ENCODE results near the gene GPR183.
A peak's percentile ranks its signal among the peaks of the same experiment; 100 is the strongest.

The GPR183 gene

DNA sequence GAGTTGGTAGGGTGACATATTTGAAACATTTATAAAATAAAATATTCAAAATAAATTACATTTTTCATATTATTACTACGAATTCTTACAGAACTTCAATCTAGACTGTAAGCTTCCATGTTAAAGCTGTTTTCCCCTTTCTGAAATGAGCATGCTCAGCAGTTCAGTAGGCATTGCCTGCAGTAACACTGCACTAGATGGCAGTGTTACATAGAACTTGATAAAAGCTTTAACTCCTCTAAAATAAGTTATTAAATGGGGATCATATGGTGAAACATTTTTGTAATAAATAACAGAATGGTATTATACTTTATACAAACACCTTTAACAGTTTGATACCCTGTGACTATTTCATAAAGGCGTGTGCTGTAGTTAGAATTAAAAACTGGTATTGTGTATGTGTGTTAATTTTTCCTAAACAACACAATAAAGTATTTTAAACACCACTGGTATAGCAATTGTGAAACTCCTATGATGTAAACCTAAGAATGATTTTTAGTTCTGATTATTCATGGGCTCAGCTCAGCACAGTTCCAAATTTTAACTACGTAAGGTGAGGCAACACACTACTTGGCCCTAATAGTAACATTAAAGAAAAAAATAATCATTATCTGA is 37.5 kb downstream of the GPR183 start:
- Mint-ChIP-seq H3K27me3 (no peaks in the 10 kb centered on the region), H3K27ac (peak overlapping the region; percentile 71), H3K9me3 (peaks cover 8% of the 10 kb centered on the region), H3K4me3 (no peak overlapping the region), H3K36me3 (ENCODE audit: low read depth) (peaks cover 71% of the 10 kb centered on the region), H3K4me1 (ENCODE audit: low read depth) (peaks cover 79% of the 10 kb centered on the region)
- DNase-seq = no peak

DNA sequence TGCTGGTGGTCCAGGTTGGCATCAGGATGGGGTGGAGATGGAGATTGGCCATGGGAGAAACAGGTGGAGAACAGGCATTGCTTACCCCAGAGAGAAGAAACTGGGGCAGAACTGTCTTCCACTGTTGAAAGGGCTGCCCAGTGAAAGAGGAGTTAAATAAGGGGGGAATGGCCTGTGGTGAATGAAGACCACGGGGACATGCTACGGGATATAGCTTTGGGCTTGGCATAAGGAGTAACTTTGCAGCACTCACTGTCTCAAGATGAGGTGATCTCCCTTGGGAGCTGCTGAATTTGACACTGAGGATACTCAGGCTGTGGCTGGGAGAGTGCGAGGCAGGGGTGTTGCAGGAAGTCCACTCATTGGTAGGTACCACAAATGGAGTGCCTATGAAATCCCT is 38.4 kb downstream of the GPR183 start:
- H3K36me3 Mint-ChIP-seq (ENCODE audit: low read depth) = peaks cover 70% of the 10 kb centered on the region
- H3K4me3 Mint-ChIP-seq = no peak overlapping the region
- no peaks in the 10 kb centered on the region for H3K27me3 Mint-ChIP-seq
- peaks cover 79% of the 10 kb centered on the region for H3K4me1 Mint-ChIP-seq (ENCODE audit: low read depth)
- H3K27ac Mint-ChIP-seq = peak overlapping the region; percentile 39
- H3K9me3 Mint-ChIP-seq = peaks cover 8% of the 10 kb centered on the region
- DNase-seq = no peak

DNA sequence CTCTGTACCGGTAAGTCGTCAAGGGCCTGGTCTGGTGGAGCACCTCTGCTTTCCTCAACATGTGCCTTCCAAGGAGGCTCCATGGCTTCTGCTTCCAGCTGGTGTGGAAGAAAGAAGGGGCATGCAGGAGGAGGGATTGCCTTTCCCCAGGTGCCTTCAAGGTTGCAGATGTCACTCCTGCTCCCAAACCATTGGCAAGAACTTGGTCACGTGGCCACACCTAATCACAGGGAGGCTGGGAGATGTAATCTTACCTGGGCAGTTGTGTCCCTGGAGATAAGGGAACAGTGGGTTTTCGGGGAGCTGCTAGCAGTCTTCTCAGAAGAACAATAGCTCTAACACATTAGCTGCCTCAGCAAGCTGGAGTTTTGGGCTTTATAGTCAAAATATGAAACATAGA is 39.3 kb downstream of the GPR183 start:
- Mint-ChIP-seq H3K36me3 (ENCODE audit: low read depth) (peaks cover 72% of the 10 kb centered on the region), H3K4me1 (ENCODE audit: low read depth) (peaks cover 80% of the 10 kb centered on the region), H3K4me3 (no peak overlapping the region), H3K27ac (peak overlapping the region; percentile 55), H3K27me3 (no peaks in the 10 kb centered on the region), H3K9me3 (peaks cover 8% of the 10 kb centered on the region)
- DNase-seq = no peak

DNA sequence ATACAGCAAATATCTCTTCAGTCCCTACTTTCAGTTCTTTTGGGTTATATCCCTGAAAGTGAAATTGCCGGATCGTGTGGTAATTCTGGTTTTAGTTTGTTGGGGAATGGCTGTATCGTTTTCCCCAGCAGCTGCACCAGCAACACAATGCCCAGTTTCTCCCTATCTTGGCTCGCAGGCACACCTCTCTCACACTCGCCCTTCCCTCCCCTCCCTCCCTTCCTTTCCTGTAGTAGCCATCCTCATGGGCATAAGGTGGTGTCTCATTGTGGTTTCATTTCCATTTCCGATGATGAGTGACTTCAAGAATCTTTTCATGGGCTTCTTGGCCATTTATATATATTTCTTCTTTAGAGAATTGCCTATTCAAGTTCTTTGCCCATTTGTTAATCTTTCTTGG is 40.4 kb downstream of the GPR183 start:
- no peaks in the 10 kb centered on the region for H3K9me3 Mint-ChIP-seq
- peaks cover 64% of the 10 kb centered on the region for H3K36me3 Mint-ChIP-seq (ENCODE audit: low read depth)
- no peak overlapping the region for H3K4me3 Mint-ChIP-seq

DNA sequence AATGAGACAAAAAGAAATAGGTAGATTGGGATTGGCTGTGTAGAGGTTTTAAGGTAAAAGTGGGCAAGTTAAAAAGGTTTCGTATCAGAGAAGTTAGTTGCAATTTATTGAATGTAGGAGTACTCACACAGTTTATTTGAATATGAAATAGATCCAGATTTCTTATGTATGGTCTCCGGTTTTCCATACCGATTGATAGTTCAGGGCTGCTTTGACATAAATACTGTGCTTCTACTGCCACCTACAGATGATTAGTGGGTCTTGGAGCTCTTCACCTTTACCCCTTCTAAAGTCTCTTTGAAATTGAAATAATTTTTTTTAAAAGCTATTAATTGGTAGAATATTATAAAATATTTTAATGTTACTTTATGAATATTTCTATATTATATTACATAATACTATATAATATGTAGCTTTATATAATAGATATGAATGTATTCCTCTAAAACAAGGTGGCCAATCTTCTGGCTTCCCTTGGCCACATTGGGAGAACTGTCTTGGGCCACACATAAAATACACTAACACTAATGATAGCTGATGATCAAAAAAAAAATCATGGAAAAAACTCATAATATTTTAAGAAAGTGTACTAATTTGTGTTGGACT is 41.3 kb downstream of the GPR183 start:
- H3K4me3 Mint-ChIP-seq = no peak overlapping the region
- H3K27ac Mint-ChIP-seq = peak overlapping the region; percentile 97
- H3K9me3 Mint-ChIP-seq = no peaks in the 10 kb centered on the region
- H3K27me3 Mint-ChIP-seq = no peaks in the 10 kb centered on the region
- DNase-seq = no peak
- peaks cover 62% of the 10 kb centered on the region for H3K36me3 Mint-ChIP-seq (ENCODE audit: low read depth)
- peaks cover 76% of the 10 kb centered on the region for H3K4me1 Mint-ChIP-seq (ENCODE audit: low read depth)

More for the DNA sequence above, 40.4 kb downstream of the GPR183 start:
- no peak overlapping the region for H3K27ac Mint-ChIP-seq
- peaks cover 76% of the 10 kb centered on the region for H3K4me1 Mint-ChIP-seq (ENCODE audit: low read depth)
- DNase-seq = no peak
- no peaks in the 10 kb centered on the region for H3K27me3 Mint-ChIP-seq

DNA sequence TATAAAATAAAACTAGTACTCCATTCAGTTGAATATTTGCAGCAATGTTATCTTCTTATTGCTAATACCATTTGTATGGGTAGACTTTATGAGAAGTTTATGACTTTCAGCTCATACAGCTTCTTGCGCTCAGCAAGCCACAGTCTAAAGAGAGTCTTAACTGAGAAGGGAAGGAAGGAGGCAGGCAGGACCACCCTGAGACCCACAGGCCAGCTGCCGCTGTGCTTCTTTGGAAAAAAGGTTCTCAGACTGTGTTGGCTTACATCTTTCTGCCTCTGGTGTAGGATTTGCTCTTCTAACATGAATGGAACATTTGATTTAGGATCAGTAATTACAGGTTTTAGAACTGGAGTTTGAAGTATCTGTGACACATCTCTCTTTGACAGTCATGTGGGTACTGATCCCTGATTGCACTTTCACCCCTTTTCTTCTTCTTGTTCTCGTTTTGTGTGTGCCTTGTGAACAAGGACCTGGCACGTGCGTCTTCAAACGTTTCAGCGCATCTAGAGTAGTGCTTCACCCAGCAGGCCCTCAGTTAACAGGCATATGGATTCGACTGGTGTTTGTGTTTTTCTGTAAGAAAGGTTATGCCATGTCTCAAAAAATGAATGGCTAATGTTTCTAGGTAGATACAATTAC is 41.9 kb downstream of the GPR183 start:
- H3K36me3 Mint-ChIP-seq (ENCODE audit: low read depth) = peaks cover 62% of the 10 kb centered on the region
- no peaks in the 10 kb centered on the region for H3K27me3 Mint-ChIP-seq
- peak overlapping the region; percentile 97 for H3K27ac Mint-ChIP-seq
- no peak overlapping the region for H3K4me3 Mint-ChIP-seq
- H3K9me3 Mint-ChIP-seq = no peaks in the 10 kb centered on the region
- H3K4me1 Mint-ChIP-seq (ENCODE audit: low read depth) = peaks cover 76% of the 10 kb centered on the region
- peak; percentile 58 for DNase-seq

DNA sequence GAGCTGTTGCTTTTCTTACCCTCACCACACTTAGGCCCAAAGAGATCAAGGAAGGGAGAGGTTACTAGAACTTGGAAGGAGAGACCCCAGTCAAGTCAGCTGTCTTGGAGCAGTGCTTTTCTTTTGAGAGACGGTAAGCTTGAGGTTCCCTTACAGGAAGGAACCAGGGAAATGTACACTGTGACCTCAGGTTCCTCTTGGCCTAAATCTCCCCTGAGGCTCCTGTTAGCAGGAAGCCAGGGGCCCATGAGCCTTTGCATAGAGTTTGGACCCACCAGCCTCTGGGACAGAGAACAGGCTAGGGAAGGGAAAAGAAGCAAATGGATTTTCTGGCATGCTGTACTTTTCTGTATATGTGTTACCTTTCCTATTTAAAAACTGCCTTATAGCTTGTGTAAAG is 43.1 kb downstream of the GPR183 start:
- H3K4me1 Mint-ChIP-seq (ENCODE audit: low read depth) = peaks cover 79% of the 10 kb centered on the region
- H3K4me3 Mint-ChIP-seq = no peak overlapping the region
- peak overlapping the region; percentile 97 for H3K27ac Mint-ChIP-seq
- no peak for DNase-seq
- no peaks in the 10 kb centered on the region for H3K27me3 Mint-ChIP-seq
- peaks cover 71% of the 10 kb centered on the region for H3K36me3 Mint-ChIP-seq (ENCODE audit: low read depth)
- H3K9me3 Mint-ChIP-seq = no peaks in the 10 kb centered on the region

DNA sequence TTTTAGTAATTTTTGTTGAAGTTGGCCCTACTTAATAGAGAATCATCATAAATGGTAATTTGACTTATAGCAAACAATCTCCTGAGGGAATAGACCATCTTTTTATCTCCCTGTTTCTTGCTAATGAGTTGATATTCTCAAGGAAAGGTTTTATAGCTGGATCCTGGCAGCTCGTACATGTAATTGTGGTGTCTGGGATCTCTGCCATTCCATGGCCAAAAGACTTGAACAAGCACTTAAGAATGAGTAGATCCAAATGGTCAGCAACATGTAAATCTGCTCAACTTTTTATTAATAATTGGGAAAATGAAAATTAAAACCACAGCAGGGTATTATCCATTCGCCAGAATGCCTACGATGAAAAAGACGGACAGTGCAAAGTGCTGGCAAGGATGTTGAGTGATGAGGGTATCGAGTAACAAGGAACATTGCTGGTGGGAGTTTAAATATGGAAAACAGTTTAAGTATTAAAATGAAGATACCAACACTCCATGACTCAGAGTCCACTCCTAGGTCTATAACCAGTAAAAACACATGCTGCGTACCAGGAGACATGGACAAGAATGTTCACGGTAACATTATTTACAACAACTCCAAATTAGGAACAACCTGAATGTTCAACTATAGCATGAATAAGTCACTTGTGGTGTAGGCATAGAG is 43.9 kb downstream of the GPR183 start:
- no peaks in the 10 kb centered on the region for H3K9me3 Mint-ChIP-seq
- H3K27ac Mint-ChIP-seq = peak overlapping the region; percentile 97
- no peaks in the 10 kb centered on the region for H3K27me3 Mint-ChIP-seq
- peaks cover 81% of the 10 kb centered on the region for H3K4me1 Mint-ChIP-seq (ENCODE audit: low read depth)
- no peak overlapping the region for H3K4me3 Mint-ChIP-seq
- H3K36me3 Mint-ChIP-seq (ENCODE audit: low read depth) = peaks cover 66% of the 10 kb centered on the region
- DNase-seq = no peak

DNA sequence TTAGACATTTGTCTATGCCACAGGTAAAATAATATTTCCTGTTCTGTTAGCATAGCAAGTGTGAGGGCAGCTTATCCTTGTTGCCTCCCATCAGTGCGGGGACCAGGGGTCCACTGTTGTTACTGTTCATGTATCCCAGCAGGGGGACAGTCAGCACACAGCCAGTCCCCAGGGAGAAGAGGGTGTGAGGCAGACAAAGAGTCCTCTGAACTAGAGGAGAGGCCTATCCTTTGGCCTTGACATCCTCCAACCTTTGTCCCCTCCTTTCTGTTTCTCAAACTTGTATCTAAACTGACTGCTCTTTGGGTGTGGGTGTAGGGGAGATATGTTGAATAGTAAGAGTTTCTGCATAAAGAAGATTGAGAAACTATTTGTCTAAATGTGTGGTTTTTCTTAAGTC is 46.1 kb downstream of the GPR183 start:
- no peaks in the 10 kb centered on the region for H3K27me3 Mint-ChIP-seq
- DNase-seq = no peak
- peak overlapping the region; percentile 66 for H3K27ac Mint-ChIP-seq
- peaks cover 62% of the 10 kb centered on the region for H3K36me3 Mint-ChIP-seq (ENCODE audit: low read depth)
- peaks cover 86% of the 10 kb centered on the region for H3K4me1 Mint-ChIP-seq (ENCODE audit: low read depth)
- no peak overlapping the region for H3K4me3 Mint-ChIP-seq
- H3K9me3 Mint-ChIP-seq = no peaks in the 10 kb centered on the region

DNA sequence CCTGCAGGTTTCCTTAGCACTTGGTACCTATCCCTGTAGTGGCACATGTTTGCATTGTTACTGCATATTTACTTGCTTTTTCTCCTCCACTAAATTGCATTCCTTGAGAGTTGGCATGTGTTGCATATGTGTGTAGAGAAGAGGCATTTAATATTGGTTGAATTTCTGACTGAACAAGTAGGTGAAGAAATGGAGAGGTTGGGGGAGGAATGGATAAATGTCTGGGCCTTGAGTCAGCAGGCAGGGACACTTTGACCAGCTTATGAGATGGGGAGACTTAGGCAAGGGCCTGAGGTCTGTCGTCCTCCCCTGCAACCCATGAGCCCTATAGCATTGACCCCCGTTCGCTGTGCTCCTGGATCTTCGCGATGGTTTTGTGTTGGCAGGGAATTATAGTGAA is 47.0 kb downstream of the GPR183 start:
- peaks cover 88% of the 10 kb centered on the region for H3K4me1 Mint-ChIP-seq (ENCODE audit: low read depth)
- peak overlapping the region; percentile 99 for H3K27ac Mint-ChIP-seq
- H3K9me3 Mint-ChIP-seq = no peaks in the 10 kb centered on the region
- no peak for DNase-seq
- H3K27me3 Mint-ChIP-seq = no peaks in the 10 kb centered on the region
- H3K36me3 Mint-ChIP-seq (ENCODE audit: low read depth) = peaks cover 66% of the 10 kb centered on the region
- H3K4me3 Mint-ChIP-seq = peak overlapping the region; percentile 85

DNA sequence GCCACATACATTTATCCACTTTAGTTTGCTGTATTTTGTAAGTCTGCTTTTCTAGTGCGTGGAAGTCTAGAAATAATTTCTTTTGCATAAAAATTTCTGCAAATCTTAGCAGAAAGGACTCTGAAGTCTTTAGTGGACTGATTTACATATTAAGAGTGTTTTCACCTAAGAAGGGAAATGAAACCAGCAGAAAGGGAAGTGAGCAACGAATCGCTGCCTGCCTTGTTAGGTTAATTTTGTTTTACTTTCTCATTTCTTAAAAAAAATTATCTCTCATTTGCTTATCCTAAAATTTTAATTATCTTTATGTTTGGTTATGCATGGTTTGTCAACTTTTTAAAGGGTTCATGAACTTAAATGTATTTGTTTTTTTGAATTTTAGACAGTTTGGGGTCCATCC is 48.3 kb downstream of the GPR183 start:
- DNase-seq = no peak
- peak overlapping the region; percentile 85 for H3K4me3 Mint-ChIP-seq
- peaks cover 85% of the 10 kb centered on the region for H3K4me1 Mint-ChIP-seq (ENCODE audit: low read depth)
- H3K27ac Mint-ChIP-seq = peak overlapping the region; percentile 99
- peaks cover 66% of the 10 kb centered on the region for H3K36me3 Mint-ChIP-seq (ENCODE audit: low read depth)
- peaks cover 3% of the 10 kb centered on the region for H3K9me3 Mint-ChIP-seq
- H3K27me3 Mint-ChIP-seq = no peaks in the 10 kb centered on the region

DNA sequence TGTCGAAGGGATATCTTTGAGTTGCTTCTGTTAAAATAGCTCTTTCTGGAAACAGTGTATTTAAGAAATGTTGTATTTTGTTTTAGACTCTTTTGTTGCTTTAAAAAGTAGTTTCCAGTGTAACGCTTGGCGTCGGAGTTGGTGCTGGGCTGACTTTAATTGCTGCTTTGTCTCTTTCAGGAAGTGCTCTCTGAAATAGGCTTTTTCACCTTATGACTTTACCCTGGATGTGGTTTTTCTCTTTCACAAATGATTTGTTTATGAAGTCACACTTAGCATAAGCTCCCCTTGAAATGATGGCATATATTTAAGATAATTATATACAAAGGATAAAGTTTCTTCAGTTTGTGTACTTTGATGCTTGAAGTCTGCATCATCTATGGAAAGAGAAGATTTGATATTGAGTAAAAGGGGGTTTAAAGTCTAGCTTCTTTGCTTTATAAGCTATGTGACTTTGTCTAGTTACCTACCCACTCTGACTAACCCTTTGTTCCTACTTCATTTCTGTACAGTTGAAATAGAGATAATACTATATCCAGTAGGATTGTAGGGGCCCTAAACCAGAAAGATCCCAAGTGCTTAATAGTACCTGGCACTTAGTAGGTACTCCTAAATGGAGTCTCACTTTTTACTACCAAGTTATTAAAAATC is 48.9 kb downstream of the GPR183 start, which contains the start of gene GPR18:
TSS of gene GPR18 (minus strand) at position 170 of the 651 bp plus-strand sequence. CDS start 2,507 bp downstream, outside the sequence.
- Mint-ChIP-seq H3K27ac (peak within 1 kb of the TSS; percentile 99), H3K4me1 (ENCODE audit: low read depth) (peaks cover 83% of the 10 kb centered on the region), H3K27me3 (no peaks in the 10 kb centered on the region), H3K9me3 (peaks cover 3% of the 10 kb centered on the region), H3K4me3 (peak within 1 kb of the TSS; percentile 85), H3K36me3 (ENCODE audit: low read depth) (peaks cover 65% of the 10 kb centered on the region)
- DNase-seq = no peak

DNA sequence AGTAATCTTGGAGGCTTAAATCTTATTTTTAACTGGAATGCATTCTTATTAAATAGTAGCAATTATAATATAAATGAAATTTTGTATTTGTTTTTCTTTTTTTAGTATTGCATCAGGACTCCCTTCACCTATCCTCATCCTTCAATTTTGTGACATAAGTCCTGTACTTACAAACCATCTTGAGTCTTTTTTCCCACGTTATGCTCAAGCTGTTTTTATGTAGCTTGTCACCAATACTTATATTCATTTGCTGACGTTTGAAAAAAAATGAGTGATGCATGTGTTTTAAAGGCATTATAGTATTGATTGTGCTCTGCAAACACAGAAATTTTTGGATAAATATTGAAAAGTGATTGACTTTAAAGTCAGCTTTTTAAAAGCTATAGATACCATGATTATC is 49.9 kb downstream of the GPR183 start:
- Mint-ChIP-seq H3K36me3 (ENCODE audit: low read depth) (peaks cover 59% of the 10 kb centered on the region), H3K4me3 (peak overlapping the region; percentile 77), H3K9me3 (peaks cover 3% of the 10 kb centered on the region), H3K4me1 (ENCODE audit: low read depth) (peaks cover 82% of the 10 kb centered on the region), H3K27ac (peak overlapping the region; percentile 79), H3K27me3 (no peaks in the 10 kb centered on the region)
- no peak for DNase-seq

DNA sequence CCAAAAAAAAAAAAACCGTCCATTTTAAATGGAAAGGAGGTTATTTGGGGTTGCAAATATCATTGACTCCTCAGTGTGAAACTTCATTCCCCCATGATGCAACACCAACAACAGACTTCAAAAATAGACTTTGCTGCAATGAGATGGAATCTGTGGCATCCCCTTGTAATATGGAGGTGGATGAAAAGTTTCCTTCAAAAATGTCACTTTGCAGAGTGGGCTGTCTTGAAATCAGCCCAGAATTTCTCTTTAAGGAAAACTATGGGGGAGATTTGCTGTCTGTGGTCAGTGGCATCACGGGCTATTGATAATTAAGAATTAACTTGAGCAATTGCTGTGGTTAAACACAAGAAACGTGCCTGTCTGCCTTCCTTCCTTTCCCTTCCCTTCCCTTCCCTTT is 50.5 kb downstream of the GPR183 start:
- Mint-ChIP-seq H3K27ac (peak overlapping the region; percentile 79), H3K36me3 (ENCODE audit: low read depth) (peaks cover 65% of the 10 kb centered on the region), H3K27me3 (no peaks in the 10 kb centered on the region), H3K4me1 (ENCODE audit: low read depth) (peaks cover 82% of the 10 kb centered on the region), H3K4me3 (peak overlapping the region; percentile 77), H3K9me3 (peaks cover 3% of the 10 kb centered on the region)
- DNase-seq = no peak
